HepG2 (cell line): ENCODE results near the gene TSPAN31. TPM values are rescaled to one million over a fixed set of nuclear protein-coding genes. Genes with fewer than 3 reads are reported as not detected.

Source experiments
- AHR ChIP-seq: IDR thresholded peaks from 2 replicates; pipeline ENCODE4 v1.6.1; 2018; ENCODE audit warnings: missing genetic modification reagents, missing compliant biosample characterization
- ATF4 ChIP-seq, 2 experiments: fragments of 450-650 bp in 1 of 2; sonication (generic) in 1 of 2; formaldehyde crosslinking; IDR thresholded peaks; 2 replicates each; pipeline versions ENCODE4 v1.5.0 to v1.8.0; 2020 to 2022; ENCODE audit warnings: mild to moderate bottlenecking in 1 of 2, missing genetic modification reagents in 1 of 2
- ATRX ChIP-seq: sonication (generic); formaldehyde crosslinking; IDR thresholded peaks from 2 replicates; pipeline ENCODE4 v1.4.0; 2020; ENCODE audit warnings: missing genetic modification reagents, borderline replicate concordance
- BRF2 ChIP-seq: sonication (generic); formaldehyde crosslinking; IDR thresholded peaks from 2 replicates; pipeline ENCODE4 v1.8.1; 2022; ENCODE audit warnings: mild to moderate bottlenecking, missing genetic modification reagents
- CBFB ChIP-seq: sonication (generic); formaldehyde crosslinking; IDR thresholded peaks from 2 replicates; pipeline ENCODE4 v1.4.0; 2020; ENCODE audit warnings: missing genetic modification reagents
- CENPT ChIP-seq: sonication (generic); formaldehyde crosslinking; IDR thresholded peaks from 2 replicates; pipeline ENCODE4 v1.8.0; 2022; ENCODE audit warnings: low read depth, mild to moderate bottlenecking, moderate library complexity, missing genetic modification reagents
- ETS1 ChIP-seq: sonication (generic); formaldehyde crosslinking; IDR thresholded peaks from 2 replicates; pipeline ENCODE4 v1.4.0; 2020; ENCODE audit warnings: missing genetic modification reagents
- ETV5 ChIP-seq: IDR thresholded peaks from 2 replicates; pipeline ENCODE4 v1.6.1; 2018; ENCODE audit warnings: missing biosample characterization, missing genetic modification reagents, inconsistent platforms, borderline replicate concordance
- ETV6 ChIP-seq: sonication (generic); formaldehyde crosslinking; conservative IDR thresholded peaks from 2 replicates; pipeline ENCODE4 v1.4.0; 2020; ENCODE audit warnings: missing genetic modification reagents
- HINFP ChIP-seq: sonication (generic); formaldehyde crosslinking; IDR thresholded peaks from 2 replicates; pipeline ENCODE4 v1.4.0; 2020; ENCODE audit warnings: low read depth, mild to moderate bottlenecking, missing genetic modification reagents
- HNRNPK ChIP-seq: fragments of 200-400 bp; formaldehyde crosslinking; IDR thresholded peaks from 2 replicates; pipeline ENCODE4 v1.6.1; 2018; ENCODE audit warnings: low read length, low read depth, moderate library complexity, mild to moderate bottlenecking; ENCODE audit not compliant: poor library complexity, severe bottlenecking
- LRRFIP1 ChIP-seq: sonication (generic); formaldehyde crosslinking; conservative IDR thresholded peaks from 2 replicates; pipeline ENCODE4 v1.4.0; 2020; ENCODE audit warnings: missing genetic modification reagents
- MIER3 ChIP-seq: IDR thresholded peaks from 2 replicates; pipeline ENCODE4 v1.6.1; 2016; ENCODE audit warnings: missing compliant biosample characterization, borderline replicate concordance
- PHF20 ChIP-seq: sonication (generic); formaldehyde crosslinking; IDR thresholded peaks from 2 replicates; pipeline ENCODE4 v1.5.0; 2020; ENCODE audit warnings: mild to moderate bottlenecking, missing genetic modification reagents
- PITX1 ChIP-seq: sonication (generic); formaldehyde crosslinking; IDR thresholded peaks from 2 replicates; pipeline ENCODE4 v1.5.1; 2020; ENCODE audit warnings: mild to moderate bottlenecking, missing genetic modification reagents
- SMAD9 ChIP-seq: sonication (generic); formaldehyde crosslinking; IDR thresholded peaks from 2 replicates; pipeline ENCODE4 v1.5.1; 2020; ENCODE audit warnings: mild to moderate bottlenecking, missing genetic modification reagents
- TSC22D2 ChIP-seq: sonication (generic); formaldehyde crosslinking; IDR thresholded peaks from 2 replicates; pipeline ENCODE4 v1.5.1; 2020; ENCODE audit warnings: missing genetic modification reagents, mild to moderate bottlenecking, borderline replicate concordance
- ZNF3 ChIP-seq: IDR thresholded peaks from 2 replicates; pipeline ENCODE4 v1.7.0; 2017; ENCODE audit warnings: inconsistent platforms
- ZNF333 ChIP-seq: sonication (generic); formaldehyde crosslinking; IDR thresholded peaks from 2 replicates; pipeline ENCODE4 v1.4.0; 2020; ENCODE audit warnings: mild to moderate bottlenecking, missing genetic modification reagents, borderline replicate concordance
- ZNF441 ChIP-seq: sonication (generic); formaldehyde crosslinking; IDR thresholded peaks from 2 replicates; pipeline ENCODE4 v1.7.0; 2021; ENCODE audit warnings: missing genetic modification reagents, borderline replicate concordance
- ZNF737 ChIP-seq: sonication (generic); formaldehyde crosslinking; IDR thresholded peaks from 2 replicates; pipeline ENCODE4 v1.5.0; 2020; ENCODE audit warnings: missing genetic modification reagents, mild to moderate bottlenecking, borderline replicate concordance
- ZNF75D ChIP-seq: sonication (generic); formaldehyde crosslinking; IDR thresholded peaks from 2 replicates; pipeline ENCODE4 v1.8.1; 2023; ENCODE audit warnings: missing genetic modification reagents, mild to moderate bottlenecking, borderline replicate concordance
- ZSCAN30 ChIP-seq: sonication (generic); formaldehyde crosslinking; IDR thresholded peaks from 2 replicates; pipeline ENCODE4 v1.5.0; 2020; ENCODE audit warnings: mild to moderate bottlenecking, missing genetic modification reagents
- polyA plus RNA-seq, 8 experiments: library from polyadenylated mRNA; depleted of rRNA in 3 of 8; stranded (reverse) in 7 of 8; unstranded in 1 of 8; fragments of >200 nt; fragmentation: Illumina TruSeq in 4 of 8; extraction: Trizol in 4 of 8; gene quantifications; 2 replicates each; pipeline versions ENCODE4 v1.2.1 to v1.2.3, GENCODE V29; 2011 to 2016; ENCODE audit warnings: low read depth in 4 of 8, missing spikeins in 1 of 8, mixed read lengths in 1 of 8; ENCODE audit not compliant: insufficient read depth in 1 of 8
- total RNA-seq, 5 experiments: library from RNA; depleted of rRNA; stranded (reverse); fragments of >200 nt; fragmentation: Illumina TruSeq; extraction: Trizol; gene quantifications; 2 replicates each; pipeline ENCODE4 v1.2.3, GENCODE V29; 2016; ENCODE audit warnings: low read depth in 1 of 5

The TSPAN31 gene
- total and polyA plus RNA-seq, 2 of the 13 experiments (the other 11 are each of a cell fraction or from before 2014, with no cell fraction given): 10.4 to 24.6 TPM

- TF ChIP-seq LRRFIP1 (CRISPR knock-in tag): no peak
- TF ChIP-seq ZNF333 (CRISPR knock-in tag): no peak
- TF ChIP-seq AHR (CRISPR knock-in tag): no peak
- TF ChIP-seq ZNF3 (CRISPR knock-in tag): 0 out of 2 replicates have a peak, but pooled peaks have one; percentile 19
- no peak for TF ChIP-seq CBFB
- TF ChIP-seq PHF20 (CRISPR knock-in tag): peak; percentile 79
- TF ChIP-seq BRF2 (CRISPR knock-in tag): no peak
- peak; percentile 38 for TF ChIP-seq HNRNPK
- no peak for TF ChIP-seq PITX1 (CRISPR knock-in tag)
- no peak for TF ChIP-seq ATF4 (CRISPR knock-in tag; IDR thresholded peaks at IDR 0.05)
- TF ChIP-seq MIER3 (CRISPR knock-in tag): no peak; the same call in 1 of the 2 replicates
- TF ChIP-seq ETV5 (CRISPR knock-in tag): peak; percentile 68
- TF ChIP-seq CENPT: no peak
- no peak for TF ChIP-seq ZNF441 (CRISPR knock-in tag)
- no peak for TF ChIP-seq ZSCAN30
- TF ChIP-seq ZNF75D (CRISPR knock-in tag): no peak
- TF ChIP-seq ETV6 (CRISPR knock-in tag): no peak; the same call in 1 of the 2 replicates
- TF ChIP-seq ETS1 (CRISPR knock-in tag): no peak
- TF ChIP-seq SMAD9: no peak
- no peak for TF ChIP-seq ATRX (CRISPR knock-in tag)
- TF ChIP-seq HINFP (CRISPR knock-in tag): no peak
- TF ChIP-seq ZNF737 (CRISPR knock-in tag): no peak
- TF ChIP-seq TSC22D2 (CRISPR knock-in tag): no peak
Observed at GRCh38 chr12:57744777-57745484, at the start of gene TSPAN31 (continued).
